ENCODE data around the gene ABLIM1.

Gene ABLIM1

DNA sequence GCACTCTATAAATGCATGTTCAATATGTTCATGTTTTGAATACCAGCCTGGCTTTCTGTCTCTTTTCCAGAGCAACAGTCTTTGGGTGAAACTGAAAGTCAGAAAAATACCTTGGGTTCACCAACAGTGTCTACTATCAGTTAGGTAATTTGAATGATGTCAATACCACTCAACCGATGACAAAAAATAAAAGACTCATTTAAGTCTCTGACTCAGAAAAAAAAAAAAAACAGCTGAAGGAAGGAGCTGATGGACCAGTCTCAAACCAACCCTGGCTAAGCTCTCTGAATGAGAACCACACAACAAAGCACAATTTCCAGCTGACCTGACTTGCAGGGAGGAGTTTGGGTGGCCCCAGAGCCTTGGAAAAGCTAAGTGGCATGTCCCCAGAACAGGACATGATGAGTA lies 42.5 kb downstream of the ABLIM1 start:
- Histone ChIP-seq H3K27ac (ENCODE audit: poor library complexity, severe bottlenecking) (no peak overlapping the region), H3K27me3 (ENCODE audit: insufficient read depth, poor library complexity, severe bottlenecking) (no peaks in the 10 kb centered on the region), H3K4me3 (ENCODE audit: severe bottlenecking) (no peak overlapping the region), H3K36me3 (ENCODE audit: low read depth) (no peaks in the 10 kb centered on the region), H3K4me1 (ENCODE audit: insufficient read depth, poor library complexity, severe bottlenecking) (no peaks in the 10 kb centered on the region), H3K9me3 (ENCODE audit: severe bottlenecking) (no peaks in the 10 kb centered on the region)
- ATAC-seq (ENCODE audit: low read depth): no peak
- TF ChIP-seq, protein P1, sequence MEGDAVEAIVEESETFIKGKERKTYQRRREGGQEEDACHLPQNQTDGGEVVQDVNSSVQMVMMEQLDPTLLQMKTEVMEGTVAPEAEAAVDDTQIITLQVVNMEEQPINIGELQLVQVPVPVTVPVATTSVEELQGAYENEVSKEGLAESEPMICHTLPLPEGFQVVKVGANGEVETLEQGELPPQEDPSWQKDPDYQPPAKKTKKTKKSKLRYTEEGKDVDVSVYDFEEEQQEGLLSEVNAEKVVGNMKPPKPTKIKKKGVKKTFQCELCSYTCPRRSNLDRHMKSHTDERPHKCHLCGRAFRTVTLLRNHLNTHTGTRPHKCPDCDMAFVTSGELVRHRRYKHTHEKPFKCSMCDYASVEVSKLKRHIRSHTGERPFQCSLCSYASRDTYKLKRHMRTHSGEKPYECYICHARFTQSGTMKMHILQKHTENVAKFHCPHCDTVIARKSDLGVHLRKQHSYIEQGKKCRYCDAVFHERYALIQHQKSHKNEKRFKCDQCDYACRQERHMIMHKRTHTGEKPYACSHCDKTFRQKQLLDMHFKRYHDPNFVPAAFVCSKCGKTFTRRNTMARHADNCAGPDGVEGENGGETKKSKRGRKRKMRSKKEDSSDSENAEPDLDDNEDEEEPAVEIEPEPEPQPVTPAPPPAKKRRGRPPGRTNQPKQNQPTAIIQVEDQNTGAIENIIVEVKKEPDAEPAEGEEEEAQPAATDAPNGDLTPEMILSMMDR (IDR thresholded peaks at IDR 0.05; ENCODE audit: poor library complexity, severe bottlenecking): no peak
- no peak for DNase-seq (ENCODE audit: low spot score)

DNA sequence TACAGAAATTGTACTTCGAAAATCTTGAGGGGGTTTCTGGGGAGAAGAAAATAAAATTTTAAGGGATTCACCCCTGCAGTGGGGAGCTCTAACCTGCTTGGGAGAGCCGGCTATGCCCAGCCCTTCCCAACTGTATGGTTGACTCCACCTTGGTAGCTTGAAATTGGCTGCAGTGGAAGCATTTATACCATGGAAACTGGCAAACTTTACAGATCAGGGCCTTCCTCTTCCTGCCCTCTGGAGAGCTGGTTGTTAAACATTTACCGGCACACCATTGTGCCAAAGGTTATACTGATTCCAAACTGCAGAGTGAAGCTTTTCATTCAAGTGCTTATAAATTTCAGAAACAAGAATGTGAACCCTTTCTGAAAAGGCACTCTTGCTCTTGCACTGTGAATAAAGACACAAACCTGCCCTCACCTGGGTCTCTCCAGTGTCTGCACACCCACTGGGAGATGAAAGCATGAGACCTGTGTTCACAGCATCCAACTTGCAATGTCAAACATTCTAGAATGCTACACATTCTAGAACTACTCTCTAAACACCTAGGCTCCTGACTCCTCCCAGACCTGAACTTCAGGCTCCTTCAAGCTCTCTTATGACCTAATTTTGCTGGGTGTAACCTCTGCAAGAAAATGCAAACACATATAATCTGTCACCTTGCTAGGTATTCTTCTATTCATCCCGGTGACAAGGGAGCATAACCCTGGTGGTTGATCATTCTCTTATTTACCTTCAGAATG lies 44.7 kb downstream of the ABLIM1 start:
- Histone ChIP-seq H3K4me3 (ENCODE audit: severe bottlenecking) (no peak overlapping the region), H3K4me1 (ENCODE audit: insufficient read depth, poor library complexity, severe bottlenecking) (no peaks in the 10 kb centered on the region), H3K36me3 (ENCODE audit: low read depth) (no peaks in the 10 kb centered on the region), H3K27ac (ENCODE audit: poor library complexity, severe bottlenecking) (no peak overlapping the region), H3K27me3 (ENCODE audit: insufficient read depth, poor library complexity, severe bottlenecking) (no peaks in the 10 kb centered on the region), H3K9me3 (ENCODE audit: severe bottlenecking) (no peaks in the 10 kb centered on the region)
- no peak for DNase-seq (ENCODE audit: low spot score)
- TF ChIP-seq, protein P1 (IDR thresholded peaks at IDR 0.05; ENCODE audit: poor library complexity, severe bottlenecking): no peak
- ATAC-seq (ENCODE audit: low read depth): no peak

DNA sequence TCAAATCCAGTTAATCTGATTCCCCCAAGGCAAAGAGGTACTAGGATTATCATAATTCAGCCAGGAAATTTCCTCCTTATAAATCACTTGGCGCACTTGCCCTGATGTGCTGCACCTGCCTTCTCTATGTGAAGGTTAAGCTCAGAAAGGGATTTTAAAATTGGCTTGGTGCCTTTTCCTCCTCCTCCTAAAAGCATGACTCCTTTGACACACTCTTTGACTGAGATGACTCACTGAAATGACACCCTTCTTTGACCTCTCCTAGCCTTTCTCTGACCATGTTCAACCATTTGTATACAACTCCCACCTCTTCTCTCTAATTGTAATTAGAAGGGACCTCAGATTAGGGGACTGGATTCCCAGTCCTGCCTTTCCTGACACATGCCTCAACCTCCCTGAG lies 46.5 kb downstream of the ABLIM1 start:
- DNase-seq (ENCODE audit: low spot score): no peak

DNA sequence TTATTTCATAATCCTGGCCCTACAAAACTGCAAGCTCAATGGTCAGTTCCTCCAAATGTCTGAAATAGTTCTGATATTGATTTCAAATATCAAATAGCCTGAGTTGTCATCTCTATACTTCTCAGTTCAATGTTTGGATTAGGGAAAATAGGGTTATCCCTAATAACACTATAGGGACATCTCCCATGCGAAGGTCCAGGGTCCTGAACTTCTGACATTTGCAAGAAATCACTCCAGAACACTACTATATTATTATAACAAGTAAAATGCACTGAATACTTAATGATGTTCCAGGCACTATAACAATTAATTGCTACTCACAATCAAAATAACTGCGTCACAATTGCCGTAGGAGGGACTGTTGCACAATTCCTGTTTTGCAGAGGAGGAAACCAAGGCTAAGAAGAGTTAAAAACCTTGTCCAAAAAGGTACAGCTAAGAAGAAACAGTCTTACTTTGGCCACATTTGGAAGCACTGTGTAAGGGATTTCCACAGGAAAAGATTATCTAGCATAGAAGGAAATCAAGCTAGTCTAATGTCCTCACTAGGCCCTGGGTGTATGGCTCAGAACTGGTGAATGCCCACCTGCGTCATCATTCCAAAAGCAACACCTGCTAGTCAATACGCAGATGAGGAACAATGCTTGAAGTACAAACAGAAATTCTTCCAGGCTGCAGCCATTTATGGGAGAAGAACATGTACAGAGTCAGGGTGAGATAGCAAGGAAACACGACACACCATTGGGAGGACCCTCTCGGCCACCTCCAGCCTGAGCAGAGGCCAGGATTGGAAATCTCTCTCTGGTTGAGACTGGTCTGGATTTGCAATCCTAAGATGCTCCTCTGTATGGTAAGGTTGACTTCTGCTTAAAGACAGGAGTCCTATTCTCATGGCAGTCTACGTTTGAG lies 48.3 kb downstream of the ABLIM1 start:
- H3K4me1 ChIP-seq (ENCODE audit: insufficient read depth, poor library complexity, severe bottlenecking): no peaks in the 10 kb centered on the region
- ATAC-seq (ENCODE audit: low read depth): no peak
- no peaks in the 10 kb centered on the region for H3K9me3 ChIP-seq (ENCODE audit: severe bottlenecking)
- no peak for DNase-seq (ENCODE audit: low spot score)
- no peaks in the 10 kb centered on the region for H3K36me3 ChIP-seq (ENCODE audit: low read depth)
- TF ChIP-seq, protein P1 (IDR thresholded peaks at IDR 0.05; ENCODE audit: poor library complexity, severe bottlenecking): no peak
- no peak overlapping the region for H3K4me3 ChIP-seq (ENCODE audit: severe bottlenecking)
- H3K27ac ChIP-seq (ENCODE audit: poor library complexity, severe bottlenecking): no peak overlapping the region
- no peaks in the 10 kb centered on the region for H3K27me3 ChIP-seq (ENCODE audit: insufficient read depth, poor library complexity, severe bottlenecking)

More for the DNA sequence above, 46.5 kb downstream of the ABLIM1 start:
- Histone ChIP-seq H3K4me1 (ENCODE audit: insufficient read depth, poor library complexity, severe bottlenecking) (no peaks in the 10 kb centered on the region), H3K36me3 (ENCODE audit: low read depth) (no peaks in the 10 kb centered on the region), H3K9me3 (ENCODE audit: severe bottlenecking) (no peaks in the 10 kb centered on the region), H3K27ac (ENCODE audit: poor library complexity, severe bottlenecking) (no peak overlapping the region), H3K27me3 (ENCODE audit: insufficient read depth, poor library complexity, severe bottlenecking) (no peaks in the 10 kb centered on the region), H3K4me3 (ENCODE audit: severe bottlenecking) (no peak overlapping the region)
- TF ChIP-seq, protein P1 (IDR thresholded peaks at IDR 0.05; ENCODE audit: poor library complexity, severe bottlenecking): no peak
- ATAC-seq (ENCODE audit: low read depth): no peak

All from RWPE2 (cell line).